Measurements from ENCODE around the gene CDK11A.
A peak's percentile ranks its signal among the peaks of the same experiment; 100 is the strongest.
"Not testable (repeated sequence)": the region's sequence is repeated elsewhere in the genome, so short reads cannot be mapped to it uniquely, and the experiment has no call there.

The CDK11A gene

DNA sequence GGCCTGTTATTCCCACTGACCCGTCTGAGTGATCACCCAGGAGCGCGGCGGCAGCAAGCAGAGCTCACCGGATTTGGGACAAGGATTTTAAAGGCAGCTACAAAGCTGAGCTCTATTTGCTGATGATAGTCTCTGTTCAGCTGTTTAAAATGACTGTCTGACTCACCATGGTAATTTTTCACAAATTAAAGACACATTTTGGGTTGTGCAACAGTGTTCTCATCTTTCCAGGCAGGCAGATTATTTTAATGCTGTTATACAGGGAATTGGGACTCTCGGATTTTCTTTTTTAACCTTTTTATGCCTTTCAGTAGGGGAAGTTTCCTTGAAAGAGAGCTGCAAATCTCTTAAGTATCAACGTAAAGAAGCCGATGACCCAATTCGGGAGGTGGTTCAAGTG is 61.8 kb downstream of the CDK11A start:
- DNase-seq, result not testable (repeated sequence)

DNA sequence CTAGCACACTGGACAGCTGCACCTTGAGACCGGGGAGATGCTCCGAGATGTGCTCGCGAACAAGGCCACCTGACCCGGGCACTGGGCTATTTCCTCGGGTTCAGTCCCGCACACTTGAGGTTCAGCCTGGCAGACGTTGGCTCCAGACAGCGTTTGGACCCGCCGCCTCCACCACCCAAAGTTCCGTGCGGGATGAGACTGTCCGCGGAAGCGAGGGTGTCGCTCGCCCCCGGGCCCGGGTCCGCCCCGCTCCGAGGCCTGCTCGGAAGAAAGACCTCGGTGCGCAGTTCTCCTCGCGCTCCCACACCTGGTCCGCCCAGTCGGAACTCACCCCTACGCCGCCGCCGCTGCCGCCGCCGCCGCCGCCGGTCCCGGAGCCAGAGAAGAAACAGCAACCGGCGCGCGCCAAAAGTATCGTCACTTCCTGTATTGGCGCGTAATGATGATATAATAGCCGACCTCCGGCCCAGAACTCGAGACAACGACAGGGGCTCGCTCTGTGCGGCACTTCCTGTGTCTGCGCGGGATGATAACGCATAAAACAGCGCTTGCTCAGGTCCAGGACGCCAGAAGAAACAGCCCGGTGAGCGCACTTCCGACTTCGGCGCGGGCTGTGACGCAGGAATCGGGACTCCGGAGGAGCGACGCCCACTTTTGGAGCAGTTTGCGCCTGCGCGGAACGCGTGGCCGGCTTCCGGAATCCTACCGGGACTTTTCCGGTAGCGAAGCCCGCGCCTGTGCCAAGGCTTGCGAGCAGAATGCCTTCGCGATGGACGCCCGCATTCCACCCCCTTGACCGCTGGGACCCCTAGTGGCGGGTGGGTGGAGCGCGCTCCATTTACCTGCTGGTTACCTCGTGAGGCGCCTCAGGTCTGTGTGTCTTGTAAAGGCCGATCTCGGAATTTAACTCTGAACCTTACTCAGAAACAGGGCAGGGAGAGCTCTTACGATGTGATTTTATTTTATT is 65.3 kb downstream of the CDK11A start, which contains the start of gene CDK11B:
CDK11B (minus strand) TSS at position 422 of the 967 bp plus-strand sequence. CDS start 1,519 bp downstream, outside the sequence.
- DNase-seq, result peak; percentile 93

Data from CD4-positive, alpha-beta T cell treated with Interleukin-17A for 4 hours (primary cell).